GM12878 (cell line): ENCODE data around the gene G2E3. TPM values are rescaled to one million over a fixed set of nuclear protein-coding genes. Genes with fewer than 3 reads are reported as not detected.

Source experiments
- ATAC-seq: fragments of 200-7000 bp; cut with Tn5 transposase; 3 replicates; pipeline ENCODE4 v1.9.1; 2020; ENCODE audit warnings: mild to moderate bottlenecking, moderate library complexity
- BruUV-seq: library from RNA; stranded (reverse); fragments of 400-500 nt; replicated peaks from 2 replicates; lab custom pipeline; 2021; lab: Mats Ljungman, UMichigan
- CTCF ChIA-PET: fragments of 300-600 bp; sonication (Branson Sonifier 250); formaldehyde crosslinking; extraction: SDS; loops from one replicate; lab custom pipeline; 2021; ENCODE audit warnings: inconsistent platforms; lab: Yijun Ruan, JAX
- POLR2A ChIA-PET: fragments of 350-600 bp; formaldehyde crosslinking; extraction: SDS; loops from one replicate; lab custom pipeline; 2021; ENCODE audit warnings: inconsistent platforms; lab: Charles Lee
- RAD21 ChIA-PET: fragments of 300-600 bp; sonication (Branson Sonifier 250); formaldehyde crosslinking; loops from one replicate; lab custom pipeline; 2023; ENCODE audit warnings: antibody characterized with exemption; ENCODE audit not compliant: unreplicated experiment; lab: Charles Lee
- SMC1A ChIA-PET: fragments of 300-600 bp; sonication (Branson Sonifier 250); formaldehyde crosslinking; loops from one replicate; lab custom pipeline; 2023; ENCODE audit not compliant: unreplicated experiment, uncharacterized antibody; lab: Charles Lee
- DNase-seq: peaks from one replicate; pipeline ENCODE4 v3.0.0-alpha.2; 2011; ENCODE audit warnings: low read depth, low spot score
- FAIRE-seq: peaks from 3 replicates; lab custom pipeline; 2011; peaks lifted over from hg19 to GRCh38; lab: Jason Lieb, UNC
- H2AFZ ChIP-seq: 2 replicates; pipeline ENCODE4 v1.6.0; 2011; ENCODE audit warnings: low read depth, low read length, control low read depth; ENCODE audit not compliant: control insufficient read depth
- H3K27ac ChIP-seq: 2 replicates; pipeline ENCODE4 v1.5.1; 2011; ENCODE audit warnings: control low read depth; ENCODE audit not compliant: control insufficient read depth, insufficient read depth
- H3K27me3 ChIP-seq, 2 experiments: replicated peaks in 1 of 2; 2 replicates each; pipeline versions ENCODE4 v1.6.0 to v1.6.1; 2011; ENCODE audit warnings: low read length in 1 of 2; ENCODE audit not compliant: control insufficient read depth in 2 of 2, insufficient read depth in 2 of 2
- H3K36me3 ChIP-seq, 2 experiments: 2 replicates each; pipeline ENCODE4 v1.5.1; 2011; ENCODE audit warnings: low read length in 1 of 2; ENCODE audit not compliant: control insufficient read depth in 2 of 2, insufficient read depth in 2 of 2
- H3K4me1 ChIP-seq: 2 replicates; pipeline ENCODE4 v1.6.1; 2011; ENCODE audit warnings: mild to moderate bottlenecking, low read length, moderate library complexity, mixed read lengths; ENCODE audit not compliant: control insufficient read depth, insufficient read depth
- H3K4me2 ChIP-seq: 2 replicates; pipeline ENCODE4 v1.6.0; 2011; ENCODE audit warnings: control low read depth; ENCODE audit not compliant: control insufficient read depth, insufficient read depth
- H3K4me3 ChIP-seq: fragments of 200-600 bp; sonication (generic); 2 replicates; pipeline ENCODE4 v1.5.1; 2016
- H3K79me2 ChIP-seq: 2 replicates; pipeline ENCODE4 v1.6.0; 2011; ENCODE audit warnings: low read length; ENCODE audit not compliant: control insufficient read depth, insufficient read depth
- H3K9ac ChIP-seq: 2 replicates; pipeline ENCODE4 v1.8.0; 2011; ENCODE audit warnings: low read length, control low read depth, mixed read lengths; ENCODE audit not compliant: control insufficient read depth, insufficient read depth
- H3K9me3 ChIP-seq: replicated peaks from 3 replicates; pipeline ENCODE4 v1.5.1; 2011; ENCODE audit warnings: mild to moderate bottlenecking, low read length; ENCODE audit not compliant: control insufficient read depth, insufficient read depth
- H4K20me1 ChIP-seq: 2 replicates; pipeline ENCODE4 v1.6.0; 2011; ENCODE audit not compliant: control insufficient read depth, insufficient read depth
- BMI1 ChIP-seq: fragments of 450-650 bp; IDR thresholded peaks from 2 replicates; pipeline ENCODE4 v1.6.1; 2016; ENCODE audit warnings: mild to moderate bottlenecking, moderate library complexity, borderline replicate concordance
- CEBPZ ChIP-seq: fragments of 150-350 bp; IDR thresholded peaks from 2 replicates; pipeline ENCODE4 v1.6.1; 2016; ENCODE audit warnings: low read depth, low read length
- CHD1 ChIP-seq: IDR thresholded peaks from 2 replicates; pipeline ENCODE4 v1.6.1; 2012; ENCODE audit warnings: low read depth, low read length, improper control_type of control experiment
- CHD4 ChIP-seq: fragments of 200-600 bp; sonication (generic); IDR thresholded peaks from 2 replicates; pipeline ENCODE4 v1.6.1; 2016; ENCODE audit warnings: mild to moderate bottlenecking
- E2F8 ChIP-seq: fragments of 450-650 bp; IDR thresholded peaks from 2 replicates; pipeline ENCODE4 v1.6.1; 2018; ENCODE audit warnings: mild to moderate bottlenecking, low read depth, moderate library complexity; ENCODE audit not compliant: partially characterized antibody
- HDAC6 ChIP-seq: fragments of 200-600 bp; sonication (generic); IDR thresholded peaks from one replicate; pipeline ENCODE4 v1.8.0; 2017; ENCODE audit warnings: antibody characterized with exemption; ENCODE audit not compliant: unreplicated experiment
- MEF2B ChIP-seq: fragments of 450-650 bp; IDR thresholded peaks from 2 replicates; pipeline ENCODE4 v1.6.1; 2018; ENCODE audit warnings: mild to moderate bottlenecking, moderate library complexity; ENCODE audit not compliant: partially characterized antibody, poor library complexity, severe bottlenecking
- NR2C1 ChIP-seq: fragments of 450-650 bp; IDR thresholded peaks from 2 replicates; pipeline ENCODE4 v1.6.1; 2017; ENCODE audit warnings: antibody characterized with exemption, mild to moderate bottlenecking, moderate library complexity
- RAD21 ChIP-seq: IDR thresholded peaks from 2 replicates; pipeline ENCODE4 v1.6.1; 2011; ENCODE audit warnings: mild to moderate bottlenecking, low read depth, low read length, moderate library complexity; ENCODE audit not compliant: insufficient read depth
- SP1 ChIP-seq: IDR thresholded peaks from one replicate; pipeline ENCODE4 v1.6.1; 2011; ENCODE audit warnings: low read depth, low read length
- SREBF1 ChIP-seq: IDR thresholded peaks from 2 replicates; pipeline ENCODE4 v1.6.1; 2012; ENCODE audit warnings: mild to moderate bottlenecking, low read length
- TBL1XR1 ChIP-seq: IDR thresholded peaks from 2 replicates; pipeline ENCODE4 v1.6.1; 2012; ENCODE audit warnings: low read depth, low read length, improper control_type of control experiment
- ZNF207 ChIP-seq: fragments of 450-650 bp; IDR thresholded peaks from 2 replicates; pipeline ENCODE4 v1.6.1; 2014; ENCODE audit warnings: antibody characterized with exemption, mild to moderate bottlenecking, borderline replicate concordance
- ZNF622 ChIP-seq: fragments of 450-650 bp; IDR thresholded peaks from 2 replicates; pipeline ENCODE4 v1.6.1; 2017; ENCODE audit warnings: mild to moderate bottlenecking, inconsistent platforms
- ZNF687 ChIP-seq: fragments of 450-650 bp; IDR thresholded peaks from 2 replicates; pipeline ENCODE4 v1.6.1; 2017; ENCODE audit warnings: mild to moderate bottlenecking, moderate library complexity
- WGBS: methylation state at CpG from one replicate; pipeline ENCODE4 v1.1.6; 2016; ENCODE audit warnings: low lambda C conversion rate; ENCODE audit not compliant: insufficient replicate concordance, insufficient coverage; ENCODE audit errors: missing lambda C conversion rate; 5-methylcytosine and 5-hydroxymethylcytosine counted together
- in situ Hi-C: fragments of 300-500 bp; cut with MboI; formaldehyde crosslinking; loops from 9 replicates; pipeline ENCODE4 v1.14.3; 2018; ENCODE audit warnings: mixed read lengths
- intact Hi-C: fragments of 100-400 bp; cut with micrococcal nuclease; formaldehyde crosslinking; loops from one replicate; pipeline ENCODE4 v1.14.2; 2022; ENCODE audit not compliant: unreplicated experiment
- polyA plus RNA-seq, 11 experiments: library from polyadenylated mRNA; depleted of rRNA in 4 of 11; unstranded in 6 of 11; stranded (reverse) in 5 of 11; fragments of >200 nt; fragmentation: Nextera tagmentation in 4 of 11; fragmentation: Illumina TruSeq in 1 of 11; extraction: Ambion mirVana in 4 of 11; extraction: Trizol in 1 of 11; gene quantifications; 1 replicate in 1 of 11; 2 replicates in 10 of 11; pipeline versions ENCODE4 v1.2.1 to v1.2.3, GENCODE V29; 2011 to 2016; ENCODE audit warnings: inconsistent platforms in 2 of 11, missing spikeins in 2 of 11, low read depth in 1 of 11
- total RNA-seq, 4 experiments: library from RNA; depleted of rRNA in 3 of 4; stranded (reverse); fragments of >200 nt in 3 of 4; fragmentation: Illumina TruSeq in 1 of 4; extraction: Trizol in 1 of 4; gene quantifications; 2 replicates each; pipeline versions ENCODE4 v1.2.1 to v1.2.3, GENCODE V29; 2013 to 2021

The G2E3 gene
- total and polyA plus RNA-seq, 10 of the 15 experiments (the other 5 are each of a cell fraction or from before 2014, with no cell fraction given): 10.0 to 38.0 (median 21.1) TPM

GRCh38 chr14:30580616-30581282, 21.8 kb downstream of the G2E3 start:
- in situ Hi-C loops (no loop called here), intact Hi-C loops (no loop called here)
- H3K79me2 ChIP-seq: peaks cover 60% of the 10 kb centered on the region
- H3K9ac ChIP-seq: no peak overlapping the region
- no peaks in the 10 kb centered on the region for H3K4me1 ChIP-seq
- H4K20me1 ChIP-seq: no peaks in the 10 kb centered on the region
- H3K4me3 ChIP-seq: no peak overlapping the region
- ChIA-PET RAD21 (no interaction called here), CTCF (no interaction called here), SMC1A (interaction anchor here (0.6 kb wide), 1 partner anchor 22 kb away, joined by 3 read pairs; the partner anchor contains the start of gene G2E3), POLR2A (no interaction called here)
- BruUV-seq: no TSS peak
- 93% methylated on average over 2 of the region's 2 CpGs for WGBS
- peaks cover 3% of the 10 kb centered on the region in 2 experiments; a peak in 3 of 4 replicates for H3K36me3 ChIP-seq
- H2AFZ ChIP-seq: no peak overlapping the region
- ATAC-seq: no peak
- no peak for DNase-seq
- no peaks in the 10 kb centered on the region for H3K27me3 ChIP-seq
- peaks cover 16% of the 10 kb centered on the region; the same call in 2 of the 3 replicates for H3K9me3 ChIP-seq
- H3K4me2 ChIP-seq: no peak overlapping the region
- no peak overlapping the region for H3K27ac ChIP-seq
- FAIRE-seq: no peak
- TF ChIP-seq ZNF687: no peak
- TF ChIP-seq SREBF1: no peak
- TF ChIP-seq CHD4: no peak
- TF ChIP-seq CEBPZ: no peak
- no peak for TF ChIP-seq HDAC6
- no peak for TF ChIP-seq BMI1
- TF ChIP-seq SP1: no peak
- TF ChIP-seq ZNF622: no peak
- no peak for TF ChIP-seq ZNF207
- no peak for TF ChIP-seq TBL1XR1
- no peak for TF ChIP-seq MEF2B
- no peak for TF ChIP-seq NR2C1
- TF ChIP-seq E2F8: no peak
- TF ChIP-seq CHD1: no peak
- no peak for TF ChIP-seq RAD21
